Fibroblast of pulmonary artery (primary cell): ENCODE measurements around the gene GULP1.
"Not testable (repeated sequence)": the region's sequence is repeated elsewhere in the genome, so short reads cannot be mapped to it uniquely, and the experiment has no call there.

ENCODE experiments used
- DNase-seq: peaks from one replicate; pipeline ENCODE4 v3.0.0-alpha.2; 2010; ENCODE audit warnings: low read depth
- H3K4me3 ChIP-seq: replicated peaks from 2 replicates; pipeline ENCODE4 v1.5.1; 2011; ENCODE audit warnings: low read depth, mild to moderate bottlenecking, control low read depth, low read length, moderate library complexity
- CTCF ChIP-seq: IDR thresholded peaks from 2 replicates; pipeline ENCODE4 v1.5.1; 2011; ENCODE audit warnings: mild to moderate bottlenecking, control low read depth, low read length, inconsistent platforms; ENCODE audit errors: missing control alignments

GULP1 gene

GRCh38 chr2:188456114-188456909 is 164.6 kb downstream of the GULP1 start:
- TF ChIP-seq CTCF = peak; percentile 10
- H3K4me3 ChIP-seq = no peak overlapping the region
- no peak for DNase-seq

- DNase-seq = no peak
- no peak for TF ChIP-seq CTCF
- H3K4me3 ChIP-seq = no peak overlapping the region
These were observed 167.4 kb downstream of the GULP1 start for GRCh38 chr2:188459061-188459460.

- not testable (repeated sequence) for H3K4me3 ChIP-seq
- peak; percentile 3 for DNase-seq
These were observed 174.4 kb downstream of the GULP1 start for GRCh38 chr2:188466078-188466477.

GRCh38 chr2:188466761-188467160 is 175.1 kb downstream of the GULP1 start:
- TF ChIP-seq CTCF = no peak
- no peak for DNase-seq
- H3K4me3 ChIP-seq = no peak overlapping the region

GRCh38 chr2:188471166-188471565 is 179.5 kb downstream of the GULP1 start:
- H3K4me3 ChIP-seq = no peak overlapping the region
- no peak for DNase-seq
- no peak for TF ChIP-seq CTCF

- TF ChIP-seq CTCF = no peak
These were observed 181.6 kb downstream of the GULP1 start for GRCh38 chr2:188473306-188473705.

GRCh38 chr2:188474316-188474715 is 182.6 kb downstream of the GULP1 start:
- DNase-seq = no peak
- no peak for TF ChIP-seq CTCF
- H3K4me3 ChIP-seq = no peak overlapping the region

More at GRCh38 chr2:188473306-188473705, 181.6 kb downstream of the GULP1 start:
- no peak overlapping the region for H3K4me3 ChIP-seq
- no peak for DNase-seq
